NOMO-1 (cell line): ENCODE results near the gene ASTE1.
"Not testable (repeated sequence)": the region's sequence is repeated elsewhere in the genome, so short reads cannot be mapped to it uniquely, and the experiment has no call there.

Experiments used
- DNase-seq, 2 experiments: peaks; one replicate each; lab custom pipeline; 2025; ENCODE audit not compliant: unreplicated experiment in 2 of 2; lab: John Stamatoyannopoulos, UW

Gene ASTE1

GRCh38 chr3:131009698-131010097 lies 16.9 kb downstream of the ASTE1 start:
- DNase-seq = no peak

GRCh38 chr3:131008326-131008725 lies 18.3 kb downstream of the ASTE1 start:
- no peak for DNase-seq

- peak in 1 of 2 experiments; percentile 14 for DNase-seq
Measured at GRCh38 chr3:131007782-131008181, 18.8 kb downstream of the ASTE1 start.

GRCh38 chr3:131007256-131007655 lies 19.4 kb downstream of the ASTE1 start:
- DNase-seq = peak in 1 of 2 experiments; percentile 23

- no peak for DNase-seq
Measured at GRCh38 chr3:131004603-131005002, 22.0 kb downstream of the ASTE1 start.

- no peak for DNase-seq
Measured at GRCh38 chr3:131001071-131001470, 25.6 kb downstream of the ASTE1 start.

- peak; percentile 45 to 87 for DNase-seq
Measured at GRCh38 chr3:130997289-130997688, 29.3 kb downstream of the ASTE1 start.

GRCh38 chr3:130992344-130992743 lies 34.3 kb downstream of the ASTE1 start:
- DNase-seq = no peak

GRCh38 chr3:130991126-130991525 lies 35.5 kb downstream of the ASTE1 start:
- no peak for DNase-seq

- DNase-seq = no peak
Measured at GRCh38 chr3:130990282-130990681, 36.3 kb downstream of the ASTE1 start.

- DNase-seq = no peak
Measured at GRCh38 chr3:130981469-130981868, 45.2 kb downstream of the ASTE1 start.

- no peak for DNase-seq
Measured at GRCh38 chr3:130979117-130979516, 47.5 kb downstream of the ASTE1 start.

GRCh38 chr3:130976706-130977105 lies 49.9 kb downstream of the ASTE1 start:
- DNase-seq = no peak

GRCh38 chr3:130975251-130975650 lies 51.4 kb downstream of the ASTE1 start:
- no peak for DNase-seq

GRCh38 chr3:130974201-130974600 lies 52.4 kb downstream of the ASTE1 start:
- DNase-seq = no peak

GRCh38 chr3:130973406-130973805 lies 53.2 kb downstream of the ASTE1 start:
- DNase-seq = no peak

- not testable (repeated sequence) for DNase-seq
Measured at GRCh38 chr3:130972592-130972991, 54.0 kb downstream of the ASTE1 start.

- no peak for DNase-seq
Measured at GRCh38 chr3:130971208-130971607, 55.4 kb downstream of the ASTE1 start.

GRCh38 chr3:130969621-130970020 lies 57.0 kb downstream of the ASTE1 start:
- DNase-seq = no peak

- no peak for DNase-seq
Measured at GRCh38 chr3:130968221-130968620, 58.4 kb downstream of the ASTE1 start.

- DNase-seq = no peak
Measured at GRCh38 chr3:130967281-130967680, 59.3 kb downstream of the ASTE1 start.

- DNase-seq = peak; percentile 6 to 23
Measured at GRCh38 chr3:130963878-130964277, 62.7 kb downstream of the ASTE1 start.
